ENCODE results near the gene ZSWIM8.
"Not testable (repeated sequence)": the region's sequence is repeated elsewhere in the genome, so short reads cannot be mapped to it uniquely, and the experiment has no call there.

ZSWIM8 gene

GRCh38 chr10:73814896-73815718 is 29.7 kb downstream of the ZSWIM8 start:
- DNase-seq (ENCODE audit: low read depth in 2 of 2) = no peak

- no peak for DNase-seq (ENCODE audit: low read depth in 2 of 2)
Observed at GRCh38 chr10:73815719-73816030, 30.3 kb downstream of the ZSWIM8 start.

GRCh38 chr10:73816917-73817729 is 31.7 kb downstream of the ZSWIM8 start:
- no peak for DNase-seq (ENCODE audit: low read depth in 2 of 2)

- DNase-seq (ENCODE audit: low read depth in 2 of 2) = no peak
Observed at GRCh38 chr10:73817826-73818225, 32.4 kb downstream of the ZSWIM8 start.

- no peak for DNase-seq (ENCODE audit: low read depth in 2 of 2)
Observed at GRCh38 chr10:73818402-73818801, 33.0 kb downstream of the ZSWIM8 start.

- DNase-seq (ENCODE audit: low read depth in 2 of 2) = no peak
Observed at GRCh38 chr10:73819081-73819480, 33.7 kb downstream of the ZSWIM8 start.

DNA sequence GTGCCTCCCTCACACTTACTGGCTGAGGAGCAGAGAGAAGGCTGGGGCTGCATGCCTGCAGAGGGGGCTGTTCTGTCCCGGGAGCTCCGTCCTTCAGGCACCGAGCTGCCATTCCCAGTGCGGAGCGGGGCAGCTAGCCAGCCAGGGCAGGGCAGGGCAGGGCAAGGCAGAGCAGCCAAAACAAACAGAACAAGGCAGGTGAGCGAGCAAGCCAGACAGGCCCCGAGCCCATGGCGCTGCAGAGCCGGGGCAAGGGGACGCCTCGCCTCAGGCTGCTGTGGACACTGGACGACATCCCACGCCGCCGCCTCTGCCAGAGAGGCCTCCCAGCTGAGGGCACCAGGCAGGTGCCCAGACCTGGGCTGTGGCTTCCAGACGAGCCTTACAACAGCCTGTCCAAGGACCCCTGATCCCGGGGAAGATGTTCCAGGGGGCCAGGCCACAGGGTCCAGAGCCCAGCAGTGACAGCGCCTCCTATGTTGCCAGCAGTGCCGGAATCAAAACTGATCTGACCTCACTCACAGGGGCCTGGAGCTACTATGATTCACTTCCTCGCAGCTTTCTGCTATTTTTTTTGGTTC is 34.2 kb downstream of the ZSWIM8 start:
- DNase-seq (ENCODE audit: low read depth in 2 of 2) = no peak

DNA sequence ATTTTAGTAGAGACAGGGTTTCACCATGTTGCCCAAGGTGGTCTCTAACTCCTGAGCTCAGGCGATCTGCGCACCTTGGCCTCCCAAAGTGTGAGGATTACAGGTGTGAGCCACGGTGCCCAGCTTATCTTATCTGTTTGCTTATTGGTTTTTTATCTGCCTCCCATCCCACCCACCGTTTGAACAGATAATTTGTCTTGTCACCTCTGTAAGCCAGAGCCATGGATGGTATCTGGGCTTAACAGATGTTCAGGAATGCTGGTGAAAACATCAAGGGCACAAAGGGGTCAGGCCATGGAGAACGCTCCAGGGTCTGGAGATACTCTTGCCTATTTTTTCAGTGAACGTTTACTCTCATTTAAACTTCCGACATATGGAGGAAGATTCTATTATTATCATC is 38.0 kb downstream of the ZSWIM8 start:
- DNase-seq (ENCODE audit: low read depth in 2 of 2) = no peak

DNA sequence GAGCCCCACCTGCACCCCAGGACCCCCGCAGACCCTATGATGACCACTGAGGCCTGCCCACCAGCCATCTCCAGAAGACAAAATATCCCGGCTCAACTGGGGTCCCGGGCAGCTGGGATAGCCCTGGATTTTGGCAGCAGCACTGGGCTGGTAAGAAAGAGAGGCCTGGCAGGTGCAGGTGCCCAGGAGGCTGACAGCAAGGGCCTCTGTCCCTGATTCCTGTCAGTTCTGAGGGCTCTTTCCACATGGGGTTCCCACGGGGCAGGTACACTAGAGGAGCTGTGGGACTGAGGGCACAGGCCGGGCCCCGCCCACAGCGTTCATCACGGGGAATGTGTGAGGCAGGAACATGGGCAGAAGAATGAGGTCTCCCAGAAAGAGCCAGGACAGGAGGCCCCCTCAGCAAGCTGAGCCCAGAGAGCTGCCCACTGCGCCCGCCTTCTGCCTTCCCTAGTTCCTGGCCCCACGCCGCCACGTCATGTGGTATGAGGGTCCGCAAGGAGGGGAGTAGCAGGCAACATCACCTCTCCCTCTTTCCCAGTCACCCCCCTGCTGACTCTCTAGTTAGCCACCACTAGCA is 38.8 kb downstream of the ZSWIM8 start:
- no peak for DNase-seq (ENCODE audit: low read depth in 2 of 2)

DNA sequence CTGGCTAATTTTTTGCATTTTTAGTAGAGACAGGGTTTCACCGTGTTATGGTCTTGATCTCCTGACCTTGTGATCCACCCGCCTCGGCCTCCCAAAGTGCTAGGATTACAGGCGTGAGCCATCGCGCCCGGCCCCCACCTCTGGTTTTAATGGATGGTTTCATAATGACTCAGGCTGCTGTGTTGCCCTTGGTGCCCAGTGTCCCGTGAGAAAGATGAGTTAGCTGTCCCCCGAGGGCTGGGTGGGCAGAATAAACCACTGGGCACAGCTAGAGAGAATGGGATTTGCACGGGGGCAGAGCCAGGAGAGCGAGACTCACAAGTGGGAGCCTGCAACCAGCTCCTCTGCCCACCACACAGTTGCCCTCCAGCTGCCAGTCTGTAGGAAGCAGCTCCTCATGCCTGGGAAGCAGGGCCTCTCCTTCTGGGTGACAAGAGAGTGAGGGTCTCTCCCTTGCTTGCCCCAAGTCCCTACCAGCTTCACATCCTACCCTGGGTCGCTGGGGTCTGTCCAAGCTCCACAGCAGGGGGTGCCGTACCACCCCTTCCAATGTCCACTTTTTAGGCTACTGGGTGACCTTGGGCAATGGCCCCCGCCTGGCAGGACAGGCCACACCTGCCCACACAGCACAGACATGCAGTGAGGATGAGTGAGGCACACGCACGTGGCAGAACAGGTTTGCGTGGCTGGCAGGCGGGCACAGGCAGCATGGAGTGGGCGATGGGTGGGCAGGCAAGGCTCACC is 42.1 kb downstream of the ZSWIM8 start:
- no peak for DNase-seq (ENCODE audit: low read depth in 2 of 2)

DNA sequence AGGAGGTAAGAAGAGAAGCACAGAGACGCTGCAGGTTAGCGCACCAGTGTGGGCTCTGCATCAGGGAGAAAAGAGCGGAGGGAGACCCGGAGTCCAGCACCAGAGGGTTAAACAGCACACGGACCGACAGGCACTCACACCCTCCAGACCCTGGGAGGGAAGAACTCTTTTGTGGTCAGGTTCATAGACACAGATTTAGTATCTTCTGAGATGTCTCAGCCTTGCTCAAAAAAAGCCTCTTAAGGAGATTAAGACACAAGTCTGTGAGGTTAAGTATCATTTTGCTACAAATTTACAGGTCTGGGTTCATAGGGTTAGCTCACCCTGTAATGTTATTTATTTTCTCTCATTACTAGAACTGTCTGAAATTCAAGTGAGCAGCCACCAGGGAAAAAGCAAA is 42.8 kb downstream of the ZSWIM8 start:
- no peak for DNase-seq (ENCODE audit: low read depth in 2 of 2)

DNA sequence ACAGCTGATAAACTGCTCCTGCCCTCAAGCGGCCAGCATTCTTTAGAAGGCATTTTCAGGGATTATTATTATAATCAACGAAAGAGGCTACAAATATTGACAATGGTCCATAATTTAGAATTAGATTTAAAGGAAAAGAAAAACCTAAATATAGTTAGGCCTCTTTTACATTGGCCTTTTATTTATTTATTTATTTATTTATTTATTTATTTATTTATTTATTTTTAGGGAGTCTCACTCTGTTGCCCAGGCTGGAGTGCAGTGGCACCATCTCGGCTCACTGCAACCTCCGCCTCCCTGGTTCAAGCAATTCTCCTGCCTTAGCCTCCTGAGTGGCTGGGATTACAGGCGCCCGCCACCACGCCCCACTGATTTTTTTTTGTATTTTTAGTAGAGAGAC is 43.7 kb downstream of the ZSWIM8 start:
- DNase-seq (ENCODE audit: low read depth in 2 of 2) = not testable (repeated sequence)

- DNase-seq (ENCODE audit: low read depth in 2 of 2) = no peak
Observed at GRCh38 chr10:73836427-73836980, 51.1 kb downstream of the ZSWIM8 start.

DNA sequence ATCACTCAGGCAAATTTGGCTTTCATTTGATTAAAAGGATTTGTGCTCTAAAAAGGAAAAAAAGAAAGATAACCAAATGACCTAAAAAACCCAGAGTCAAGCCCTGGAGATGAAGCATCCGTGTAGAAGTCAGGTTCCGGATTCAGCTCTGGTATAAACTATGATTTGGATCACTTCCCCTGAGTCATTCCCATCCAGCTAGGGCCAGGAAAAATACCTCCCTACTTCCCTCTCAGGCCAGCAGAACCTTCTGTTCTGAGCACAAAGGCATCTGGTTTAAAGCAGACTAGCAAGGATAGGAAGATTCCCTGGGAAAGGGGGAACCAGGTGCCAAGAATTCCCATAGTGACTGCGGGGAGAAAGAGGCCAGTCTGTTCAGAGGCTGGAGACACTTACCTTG is 51.7 kb downstream of the ZSWIM8 start:
- DNase-seq (ENCODE audit: low read depth in 2 of 2) = no peak

GRCh38 chr10:73838008-73838567 is 52.7 kb downstream of the ZSWIM8 start:
- no peak for DNase-seq (ENCODE audit: low read depth in 2 of 2)

GRCh38 chr10:73838827-73839226 is 53.4 kb downstream of the ZSWIM8 start:
- DNase-seq (ENCODE audit: low read depth in 2 of 2) = no peak

GRCh38 chr10:73839276-73839966 is 54.0 kb downstream of the ZSWIM8 start:
- DNase-seq (ENCODE audit: low read depth in 2 of 2) = no peak

- DNase-seq (ENCODE audit: low read depth in 2 of 2) = no peak
Observed at GRCh38 chr10:73840056-73840402, 54.6 kb downstream of the ZSWIM8 start.

GRCh38 chr10:73840403-73841060 is 55.1 kb downstream of the ZSWIM8 start:
- DNase-seq (ENCODE audit: low read depth in 2 of 2) = no peak

GRCh38 chr10:73841061-73841421 is 55.6 kb downstream of the ZSWIM8 start:
- no peak for DNase-seq (ENCODE audit: low read depth in 2 of 2)
